Hematopoietic multipotent progenitor cell treated with erythropoietin and hydrocortisone succinate and interleukin-3 and kit ligand, for 8 days (in vitro differentiated cells): ENCODE measurements around the gene MYH7.
A peak's percentile ranks its signal among the peaks of the same experiment; 100 is the strongest.

Source experiments
- DNase-seq: peaks from one replicate; pipeline ENCODE4 v3.0.0-alpha.2; 2015

MYH7 gene

GRCh38 chr14:23385642-23386265 is 49.7 kb downstream of the MYH7 start:
- DNase-seq, result no peak

- no peak for DNase-seq
Observed at GRCh38 chr14:23385244-23385641, 50.2 kb downstream of the MYH7 start.

GRCh38 chr14:23384364-23385080 is 50.9 kb downstream of the MYH7 start:
- DNase-seq, result no peak

- DNase-seq, result no peak
Observed at GRCh38 chr14:23382731-23383440, 52.6 kb downstream of the MYH7 start.

GRCh38 chr14:23382276-23382675 is 53.2 kb downstream of the MYH7 start:
- no peak for DNase-seq

- DNase-seq, result no peak
Observed at GRCh38 chr14:23381871-23382270, 53.6 kb downstream of the MYH7 start.

- DNase-seq, result no peak
Observed at GRCh38 chr14:23380976-23381375, 54.5 kb downstream of the MYH7 start.

- DNase-seq, result no peak
Observed at GRCh38 chr14:23380197-23380914, 55.1 kb downstream of the MYH7 start.

- peak; percentile 56 for DNase-seq
Observed at GRCh38 chr14:23379366-23380196, 55.9 kb downstream of the MYH7 start.

- DNase-seq, result no peak
Observed at GRCh38 chr14:23378612-23379220, 56.7 kb downstream of the MYH7 start.

GRCh38 chr14:23377573-23378563 is 57.6 kb downstream of the MYH7 start:
- DNase-seq, result peak; percentile 57

GRCh38 chr14:23377198-23377550 is 58.3 kb downstream of the MYH7 start:
- no peak for DNase-seq

- DNase-seq, result peak; percentile 25
Observed at GRCh38 chr14:23376482-23377197, 58.8 kb downstream of the MYH7 start, which contains the start of gene CMTM5. Gene CMTM5, plus strand, starts transcription at chr14:23377046. Its CDS starts 206 bp downstream, at chr14:23377252.

- no peak for DNase-seq
Observed at GRCh38 chr14:23375527-23376251, 59.8 kb downstream of the MYH7 start.

GRCh38 chr14:23373041-23373440 is 62.4 kb downstream of the MYH7 start:
- no peak for DNase-seq

- DNase-seq, result no peak
Observed at GRCh38 chr14:23372509-23372908, 63.0 kb downstream of the MYH7 start, which contains the start of gene IL25. Gene IL25, plus strand, starts transcription at chr14:23372809.

GRCh38 chr14:23371865-23372264 is 63.6 kb downstream of the MYH7 start:
- no peak for DNase-seq

GRCh38 chr14:23370221-23370620 is 65.2 kb downstream of the MYH7 start:
- no peak for DNase-seq

GRCh38 chr14:23366426-23366921 is 69.0 kb downstream of the MYH7 start:
- DNase-seq, result no peak
